Endodermal cell (in vitro differentiated cells): Measurements from ENCODE around the gene AATF. TPM values are rescaled to one million over a fixed set of nuclear protein-coding genes. Genes with fewer than 3 reads are reported as not detected.

Source experiments
- DNase-seq: peaks from one replicate; pipeline ENCODE4 v3.0.0-alpha.2; 2017
- H3K27ac ChIP-seq: 2 replicates; pipeline ENCODE4 v1.5.1; 2013; ENCODE audit warnings: mild to moderate bottlenecking, low read depth, low read length, moderate library complexity
- H3K27me3 ChIP-seq: 2 replicates; pipeline ENCODE4 v1.6.1; 2013; ENCODE audit warnings: mild to moderate bottlenecking, low read length, moderate library complexity; ENCODE audit not compliant: insufficient read depth, control insufficient read depth, poor library complexity, severe bottlenecking
- H3K36me3 ChIP-seq: 2 replicates; pipeline ENCODE4 v1.7.0; 2013; ENCODE audit warnings: mild to moderate bottlenecking, low read length, moderate library complexity; ENCODE audit not compliant: control insufficient read depth, insufficient read depth
- H3K4me1 ChIP-seq: one replicate; pipeline ENCODE4 v1.7.0; 2013; ENCODE audit warnings: low read length; ENCODE audit not compliant: control insufficient read depth, insufficient read depth
- H3K4me3 ChIP-seq: 2 replicates; pipeline ENCODE4 v1.5.1; 2013; ENCODE audit warnings: mild to moderate bottlenecking, low read length, moderate library complexity
- H3K9ac ChIP-seq: 2 replicates; pipeline ENCODE4 v1.6.1; 2013; ENCODE audit warnings: mild to moderate bottlenecking, low read length, moderate library complexity; ENCODE audit not compliant: poor library complexity, severe bottlenecking; ENCODE audit errors: extremely low read depth
- H3K9me3 ChIP-seq: 2 replicates; pipeline ENCODE4 v1.6.1; 2013; ENCODE audit warnings: mild to moderate bottlenecking, low read length, moderate library complexity; ENCODE audit not compliant: control insufficient read depth
- H3K27ac Mint-ChIP-seq: 2 replicates; pipeline ENCODE4 v1.8.0; 2020; ENCODE audit warnings: mixed read lengths
- H3K27me3 Mint-ChIP-seq: 2 replicates; pipeline ENCODE4 v1.8.0; 2021; ENCODE audit warnings: mild to moderate bottlenecking, mixed read lengths; ENCODE audit not compliant: insufficient read depth
- H3K36me3 Mint-ChIP-seq: 2 replicates; pipeline ENCODE4 v1.8.0; 2020; ENCODE audit warnings: low read depth, mixed read lengths
- H3K4me1 Mint-ChIP-seq: 2 replicates; pipeline ENCODE4 v1.8.0; 2020; ENCODE audit warnings: mixed read lengths
- H3K4me3 Mint-ChIP-seq: 2 replicates; pipeline ENCODE4 v1.8.0; 2020; ENCODE audit warnings: mild to moderate bottlenecking, moderate library complexity, mixed read lengths
- H3K9me3 Mint-ChIP-seq: 2 replicates; pipeline ENCODE4 v1.8.0; 2020; ENCODE audit warnings: mild to moderate bottlenecking, mixed read lengths
- CTCF ChIP-seq: fragments of 200-600 bp; sonication (generic); conservative IDR thresholded peaks from 2 replicates; pipeline ENCODE4 v1.5.0; 2021; ENCODE audit warnings: antibody characterized with exemption, mild to moderate bottlenecking
- WGBS, 2 experiments: methylation state at CpG; one replicate each; pipeline versions ENCODE4 v1.1.5 to v1.1.7; 2013; ENCODE audit warnings: missing lambda C conversion rate in 2 of 2, mixed read lengths in 1 of 2; ENCODE audit not compliant: insufficient coverage in 1 of 2, insufficient read length in 1 of 2; 5-methylcytosine and 5-hydroxymethylcytosine counted together
- microRNA-seq: library from miRNA; unstranded; fragments of <30 nt; microRNA quantifications from one replicate; pipeline ENCODE4 v1.2.0, GENCODE V29; 2020; ENCODE audit warnings: borderline microRNAs expressed
- total RNA-seq, 2 donors: library from RNA; stranded (reverse); fragmentation: NEBNext Ultra II Directional in 1 of 2; extraction: Animal tissue kit (Norgen Biotek cat#: 25700) in 1 of 2; gene quantifications; 2 replicates in 1 of 2; 3 replicates in 1 of 2; pipeline ENCODE4 v1.2.1, GENCODE V29; 2021

The AATF gene
- total RNA-seq, 2 donors from 2014 or later: 90.7 TPM

DNA sequence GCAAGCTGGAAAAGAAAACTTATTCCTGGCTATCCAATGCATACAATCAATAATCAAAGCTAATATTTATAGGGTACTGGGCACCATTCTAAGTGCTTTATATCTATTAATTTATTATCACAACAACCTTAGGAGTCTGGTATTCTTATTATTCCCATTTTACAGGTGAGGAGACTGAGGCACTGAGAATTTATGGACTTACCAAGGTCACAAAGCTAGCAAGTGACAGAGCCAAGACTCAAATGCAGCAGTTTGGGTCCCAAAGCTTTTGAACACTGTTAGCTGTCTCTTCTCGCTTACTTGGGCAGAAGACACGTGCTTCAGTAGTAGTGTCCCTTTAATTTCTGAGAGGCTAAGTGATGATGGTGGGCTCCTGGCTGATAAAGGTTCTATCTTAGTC, 152.6 kb downstream of the AATF start:
- no peak for TF ChIP-seq CTCF
- no peak overlapping the region for H3K27ac Mint-ChIP-seq
- no peak overlapping the region for H3K4me3 ChIP-seq
- no peak overlapping the region for H3K4me3 Mint-ChIP-seq
- no peaks in the 10 kb centered on the region for H3K27me3 ChIP-seq
- H3K27ac ChIP-seq: no peak overlapping the region
- H3K27me3 Mint-ChIP-seq: no peaks in the 10 kb centered on the region
- peaks cover 34% of the 10 kb centered on the region for H3K36me3 Mint-ChIP-seq
- WGBS, 2 experiments: 87% methylated on average over 2 of the region's 2 CpGs; no CpG with 5 or more reads in 1 of the 2 experiments
- H3K9me3 Mint-ChIP-seq: no peaks in the 10 kb centered on the region
- H3K36me3 ChIP-seq: peaks cover 53% of the 10 kb centered on the region
- no peaks in the 10 kb centered on the region for H3K4me1 ChIP-seq
- no peaks in the 10 kb centered on the region for H3K9me3 ChIP-seq
- no peak overlapping the region for H3K9ac ChIP-seq
- DNase-seq: no peak
- H3K4me1 Mint-ChIP-seq: peaks cover 20% of the 10 kb centered on the region

DNA sequence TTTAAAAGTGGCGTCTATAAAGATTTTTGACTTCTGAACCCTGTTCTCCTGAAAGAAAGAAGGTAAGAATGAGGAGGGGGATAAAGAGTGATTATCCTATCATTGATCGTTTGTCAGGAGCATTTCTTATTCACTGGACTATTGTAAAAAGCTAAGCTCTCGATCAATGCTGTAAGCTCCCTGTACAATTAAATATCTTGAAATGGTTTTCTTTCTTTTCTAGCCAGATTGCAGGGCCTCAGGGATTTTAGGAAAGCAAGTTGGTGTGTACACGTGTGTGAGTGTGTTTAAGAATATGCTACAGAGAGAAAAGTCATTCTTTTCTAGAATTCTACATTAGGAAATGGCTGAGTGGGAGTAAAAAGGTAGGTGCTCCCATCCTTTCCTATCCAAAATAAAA, 154.5 kb downstream of the AATF start:
- Mint-ChIP-seq H3K36me3 (peaks cover 19% of the 10 kb centered on the region), H3K27me3 (no peaks in the 10 kb centered on the region), H3K9me3 (no peaks in the 10 kb centered on the region), H3K27ac (no peak overlapping the region), H3K4me1 (peaks cover 34% of the 10 kb centered on the region), H3K4me3 (no peak overlapping the region)
- H3K9ac ChIP-seq: no peak overlapping the region
- H3K27ac ChIP-seq: no peak overlapping the region
- DNase-seq: peak; percentile 0
- H3K4me3 ChIP-seq: no peak overlapping the region
- peaks cover 37% of the 10 kb centered on the region for H3K36me3 ChIP-seq
- no peaks in the 10 kb centered on the region for H3K27me3 ChIP-seq
- H3K9me3 ChIP-seq: no peaks in the 10 kb centered on the region
- no peak for TF ChIP-seq CTCF
- 94% methylated on average over 3 to 4 of the region's 4 CpGs for WGBS, 2 experiments
- H3K4me1 ChIP-seq: peaks cover 12% of the 10 kb centered on the region

- H3K27ac Mint-ChIP-seq: peak overlapping the region; percentile 59
Observed at GRCh38 chr17:37106049-37106448, 157.3 kb downstream of the AATF start.

More at GRCh38 chr17:37106049-37106448, 157.3 kb downstream of the AATF start:
- peaks cover 21% of the 10 kb centered on the region for H3K36me3 Mint-ChIP-seq
- Histone ChIP-seq H3K9ac (no peak overlapping the region), H3K27ac (no peak overlapping the region), H3K4me1 (peaks cover 12% of the 10 kb centered on the region), H3K4me3 (no peak overlapping the region), H3K36me3 (peaks cover 55% of the 10 kb centered on the region), H3K9me3 (no peaks in the 10 kb centered on the region), H3K27me3 (no peaks in the 10 kb centered on the region)
- WGBS, 2 experiments: 96% methylated on average over 1 of the region's 1 CpG; no CpG with 5 or more reads in 1 of the 2 experiments
- H3K9me3 Mint-ChIP-seq: no peaks in the 10 kb centered on the region
- no peak for DNase-seq
- no peak overlapping the region for H3K4me3 Mint-ChIP-seq
- no peaks in the 10 kb centered on the region for H3K27me3 Mint-ChIP-seq
- peaks cover 43% of the 10 kb centered on the region for H3K4me1 Mint-ChIP-seq
- no peak for TF ChIP-seq CTCF

Small RNAs within 50 kb of the gene (microRNA-seq; reads per million reads assigned to microRNA genes)
- not detected for gene MIR2909

Other genes with a start within 250 kb of the AATF start
- 100 to 1,000 TPM in 1 of 2 donors, 10 to 100 TPM in 1; 85.9 to 259 TPM for gene LHX1, start 11.5 kb upstream of the AATF start, total RNA-seq